ENCODE results near the gene LETM1. TPM values are rescaled to one million over a fixed set of nuclear protein-coding genes. Genes with fewer than 3 reads are reported as not detected.

Gene LETM1
- total and polyA plus RNA-seq, 2 donors (not counting 3 experiments of a cell fraction or from before 2014, with no cell fraction given), result 25.6 to 62.5 TPM

GRCh38 chr4:1775731-1776500 is 80.0 kb downstream of the LETM1 start:
- Histone ChIP-seq H3K9ac (replicated peaks; ENCODE audit: extremely low read depth, insufficient read depth, low read length) (no peak overlapping the region), H3K9me1 (replicated peaks; ENCODE audit: control insufficient read depth, extremely low read depth, insufficient read depth, low read length) (no peaks in the 10 kb centered on the region), H3K36me3 (ENCODE audit: control insufficient read depth in 2 of 2, extremely low read depth in 1 of 2, insufficient read depth in 2 of 2, low read length in 2 of 2) (no peaks in the 10 kb centered on the region), H4K20me1 (replicated peaks; ENCODE audit: control insufficient read depth, extremely low read depth, insufficient read depth, low read length) (no peaks in the 10 kb centered on the region), H3K4me3 (replicated peaks in 1 of 3; ENCODE audit: insufficient read depth in 1 of 3, low read depth in 1 of 3, low read length in 3 of 3) (no peak overlapping the region), H3K4me2 (ENCODE audit: insufficient read depth, low read length) (no peak overlapping the region), H3K27ac (ENCODE audit: insufficient read depth, low read depth, low read length) (no peak overlapping the region), H2AFZ (ENCODE audit: low read depth, low read length) (no peak overlapping the region), H3K79me2 (ENCODE audit: control insufficient read depth, insufficient read depth, low read length) (no peaks in the 10 kb centered on the region), H3K4me1 (ENCODE audit: control insufficient read depth, extremely low read depth, insufficient read depth, low read length) (no peaks in the 10 kb centered on the region), H3K9me3 (replicated peaks; ENCODE audit: control insufficient read depth, insufficient read depth, low read length) (no peaks in the 10 kb centered on the region), H3K27me3 (ENCODE audit: control insufficient read depth in 2 of 2, insufficient read depth in 2 of 2, low read length in 2 of 2) (no peaks in the 10 kb centered on the region)
- no peak for TF ChIP-seq EZH2 (IDR thresholded peaks at IDR 0.05; ENCODE audit: borderline replicate concordance, low read depth, low read length, severe bottlenecking)
- TF ChIP-seq FOS (IDR thresholded peaks at IDR 0.05; ENCODE audit: borderline replicate concordance, insufficient read depth, low read length), result no peak
- TF ChIP-seq MAX (IDR thresholded peaks at IDR 0.05; ENCODE audit: insufficient read depth, insufficient read length), result no peak
- no peak for TF ChIP-seq JUN (IDR thresholded peaks at IDR 0.05; ENCODE audit: borderline replicate concordance, insufficient read depth, insufficient read length, low read depth)
- no peak for TF ChIP-seq MYC (IDR thresholded peaks at IDR 0.05; ENCODE audit: low read depth, low read length)
- TF ChIP-seq GATA2 (IDR thresholded peaks at IDR 0.05; ENCODE audit: insufficient read depth, insufficient read length, low read depth, low read length), result no peak
- TF ChIP-seq POLR2A (IDR thresholded peaks at IDR 0.05; ENCODE audit: low read depth, low read length), result no peak
- TF ChIP-seq POLR2AphosphoS5 (IDR thresholded peaks at IDR 0.05; ENCODE audit: insufficient read depth, low read depth, low read length), result no peak
- no peak for TF ChIP-seq CTCF (IDR thresholded peaks at IDR 0.05; ENCODE audit: extremely low read depth in 1 of 2, insufficient read depth in 1 of 2, low read depth in 1 of 2, low read length in 2 of 2)
- dilution Hi-C loops (cut with MboI; ENCODE audit: extremely low pct_ligation_motif_present, low sequenced_read_pairs), result no loop called here
- ChIA-PET POLR2A (interaction anchor here (0.6 kb wide), 1 partner anchor 8 kb away, joined by 3 read pairs; no protein-coding TSS in a partner anchor), CTCF (interaction anchor here (0.9 kb wide), 1 partner anchor 35 kb away, joined by 3 read pairs; no protein-coding TSS in a partner anchor)
- DNase-seq (ENCODE audit: low read depth, low spot score) (no peak), FAIRE-seq (no peak)
- no TSS peak for BruUV-seq (replicated peaks)
- intact Hi-C loops (cut with micrococcal nuclease), result no loop called here

Measured in endothelial cell of umbilical vein (primary cell).